Measurements from ENCODE around the gene EFCAB12. TPM values are rescaled to one million over a fixed set of nuclear protein-coding genes. Genes with fewer than 3 reads are reported as not detected.

The EFCAB12 gene
- total and polyA plus RNA-seq, 9 donors, result 0.53 to 8.4 (median 1.6) TPM

DNA sequence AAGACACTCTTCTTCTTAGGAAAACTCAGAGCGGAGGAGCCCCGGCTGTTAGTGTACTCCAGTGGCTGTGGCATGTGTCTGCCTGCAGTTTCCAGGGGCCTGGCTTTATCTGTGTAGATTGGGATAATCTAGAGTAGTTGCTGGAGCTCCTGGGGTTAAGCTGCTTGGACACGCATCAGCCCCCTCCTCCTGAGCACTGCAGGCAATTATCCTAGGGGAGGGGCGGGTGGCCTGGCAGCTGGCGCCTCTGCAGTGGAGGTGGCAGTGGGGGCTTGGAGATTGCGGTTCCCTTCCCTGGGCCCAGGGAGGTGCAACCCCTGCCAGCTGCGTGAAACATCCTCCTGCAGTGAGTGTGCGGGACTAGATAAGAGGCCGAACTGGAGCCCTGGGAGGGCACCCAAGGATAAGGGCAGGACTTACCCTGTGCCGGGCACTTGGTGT is 68.2 kb downstream of the EFCAB12 start:
- intact Hi-C loops (cut with DNase I), result no loop called here
- TF ChIP-seq, protein P1, sequence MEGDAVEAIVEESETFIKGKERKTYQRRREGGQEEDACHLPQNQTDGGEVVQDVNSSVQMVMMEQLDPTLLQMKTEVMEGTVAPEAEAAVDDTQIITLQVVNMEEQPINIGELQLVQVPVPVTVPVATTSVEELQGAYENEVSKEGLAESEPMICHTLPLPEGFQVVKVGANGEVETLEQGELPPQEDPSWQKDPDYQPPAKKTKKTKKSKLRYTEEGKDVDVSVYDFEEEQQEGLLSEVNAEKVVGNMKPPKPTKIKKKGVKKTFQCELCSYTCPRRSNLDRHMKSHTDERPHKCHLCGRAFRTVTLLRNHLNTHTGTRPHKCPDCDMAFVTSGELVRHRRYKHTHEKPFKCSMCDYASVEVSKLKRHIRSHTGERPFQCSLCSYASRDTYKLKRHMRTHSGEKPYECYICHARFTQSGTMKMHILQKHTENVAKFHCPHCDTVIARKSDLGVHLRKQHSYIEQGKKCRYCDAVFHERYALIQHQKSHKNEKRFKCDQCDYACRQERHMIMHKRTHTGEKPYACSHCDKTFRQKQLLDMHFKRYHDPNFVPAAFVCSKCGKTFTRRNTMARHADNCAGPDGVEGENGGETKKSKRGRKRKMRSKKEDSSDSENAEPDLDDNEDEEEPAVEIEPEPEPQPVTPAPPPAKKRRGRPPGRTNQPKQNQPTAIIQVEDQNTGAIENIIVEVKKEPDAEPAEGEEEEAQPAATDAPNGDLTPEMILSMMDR (IDR thresholded peaks at IDR 0.05), result no peak
- no peak for TF ChIP-seq EP300 (IDR thresholded peaks at IDR 0.05)
- TF ChIP-seq POLR2A (IDR thresholded peaks at IDR 0.05), result no peak
- H3K4me1 ChIP-seq (ENCODE audit: insufficient read depth), result no peaks in the 10 kb centered on the region
- H3K4me3 ChIP-seq, result no peak overlapping the region
- no peaks in the 10 kb centered on the region for H3K9me3 ChIP-seq
- no peak overlapping the region for H3K27ac ChIP-seq
- WGBS, 3 donors, result 42 to 52% methylated on average over 10 of the region's 10 CpGs; no CpG with 5 or more reads in 1 of the 3 donors
- H3K27me3 ChIP-seq, result no peaks in the 10 kb centered on the region
- H3K36me3 ChIP-seq, result no peaks in the 10 kb centered on the region
- no peak for DNase-seq

DNA sequence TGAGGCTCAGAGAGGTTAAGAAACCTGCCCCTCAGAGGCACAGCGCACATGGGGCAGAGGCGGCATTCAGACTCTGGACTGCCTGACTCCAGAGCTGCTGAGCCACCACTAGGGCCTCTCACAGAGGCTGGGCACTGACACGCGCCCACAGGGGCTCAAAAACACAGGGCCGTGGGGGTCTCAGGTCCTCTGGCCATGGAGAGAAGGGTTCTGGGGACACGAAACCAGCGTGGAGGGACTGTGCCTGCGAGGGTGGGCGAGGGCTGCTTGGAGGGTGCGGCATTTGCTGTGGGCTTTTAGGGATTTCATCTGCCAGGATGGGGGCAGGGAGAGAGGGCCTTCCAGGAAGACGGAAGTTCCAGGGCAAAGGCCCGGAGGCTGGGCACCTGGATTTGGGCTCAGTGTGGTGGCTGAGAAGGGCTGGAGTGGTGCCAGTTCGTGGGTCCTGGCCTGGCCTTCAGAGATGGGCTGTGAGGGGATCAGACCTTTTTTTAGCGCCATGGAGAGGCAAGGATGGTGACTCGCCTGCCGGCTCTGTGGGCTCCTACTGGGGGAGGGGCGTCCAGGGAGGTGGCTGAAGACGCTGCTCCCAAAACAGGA is 69.6 kb downstream of the EFCAB12 start:
- Histone ChIP-seq H3K27me3 (no peaks in the 10 kb centered on the region), H3K27ac (no peak overlapping the region), H3K4me3 (no peak overlapping the region), H3K36me3 (no peaks in the 10 kb centered on the region), H3K9me3 (no peaks in the 10 kb centered on the region), H3K4me1 (ENCODE audit: insufficient read depth) (no peaks in the 10 kb centered on the region)
- intact Hi-C loops (cut with DNase I), result no loop called here
- DNase-seq, result no peak
- no peak for TF ChIP-seq POLR2A (IDR thresholded peaks at IDR 0.05)
- no peak for TF ChIP-seq EP300 (IDR thresholded peaks at IDR 0.05)
- TF ChIP-seq, protein P1 (IDR thresholded peaks at IDR 0.05), result no peak
- 63 to 74% (median 68%) methylated on average over 14 to 18 of the region's 18 CpGs for WGBS, 3 donors

DNA sequence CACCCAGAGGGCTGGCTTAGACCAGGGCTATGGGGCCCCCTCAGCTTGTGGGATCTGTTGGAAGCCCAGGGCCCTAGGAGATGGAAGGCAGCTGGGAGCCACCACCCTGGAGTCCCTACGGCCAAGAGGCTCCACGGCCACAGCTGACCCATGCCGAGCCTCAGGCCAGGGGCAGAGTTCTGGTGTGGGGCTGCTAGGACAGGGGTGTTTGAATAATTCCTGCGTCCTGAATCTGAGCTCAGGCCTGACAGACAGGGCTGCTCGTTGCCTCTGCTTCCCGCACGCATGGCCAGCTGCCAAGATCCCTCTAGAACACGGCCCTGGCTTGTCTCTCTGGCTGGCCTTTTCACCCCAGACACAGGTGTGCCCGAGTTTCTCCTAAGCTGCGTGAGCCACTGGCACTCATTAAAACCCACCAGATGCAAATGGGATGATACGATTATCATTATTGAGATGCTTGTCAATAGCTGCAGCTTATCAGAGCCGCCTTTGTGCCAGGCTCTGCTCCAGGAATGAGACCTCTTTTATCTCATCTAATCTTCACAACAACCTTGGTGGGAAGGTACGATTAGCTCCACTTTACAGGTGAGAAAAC is 70.2 kb downstream of the EFCAB12 start:
- H3K4me3 ChIP-seq, result no peak overlapping the region
- 54 to 68% (median 59%) methylated on average over 9 to 13 of the region's 13 CpGs for WGBS, 3 donors
- H3K36me3 ChIP-seq, result no peaks in the 10 kb centered on the region
- H3K9me3 ChIP-seq, result no peaks in the 10 kb centered on the region
- no peaks in the 10 kb centered on the region for H3K27me3 ChIP-seq
- no peak overlapping the region for H3K27ac ChIP-seq
- no peak for DNase-seq
- H3K4me1 ChIP-seq (ENCODE audit: insufficient read depth), result no peaks in the 10 kb centered on the region
- TF ChIP-seq POLR2A (IDR thresholded peaks at IDR 0.05), result no peak
- TF ChIP-seq, protein P1 (IDR thresholded peaks at IDR 0.05), result no peak
- intact Hi-C loops (cut with DNase I), result no loop called here

DNA sequence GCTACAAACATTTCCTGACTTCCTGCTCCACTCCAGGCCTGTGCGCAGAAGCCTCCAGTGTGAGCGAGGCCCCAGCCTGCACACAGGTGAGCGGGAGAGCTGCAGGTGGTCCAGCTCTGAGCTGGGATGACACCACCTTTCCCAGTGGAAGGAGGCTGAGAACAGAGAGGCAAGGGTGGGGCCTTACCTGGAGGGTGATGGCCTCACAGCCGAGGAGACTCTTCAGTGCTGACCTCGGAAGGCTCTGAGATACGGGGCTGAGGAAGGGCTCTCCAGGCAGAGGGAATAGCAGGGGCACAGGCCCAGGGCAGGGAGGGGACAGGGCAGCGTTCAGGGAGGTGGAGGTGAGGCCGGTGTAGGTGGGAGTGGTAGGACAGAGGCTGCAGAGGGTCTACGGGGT is 70.8 kb downstream of the EFCAB12 start:
- TF ChIP-seq EP300 (IDR thresholded peaks at IDR 0.05) (no peak), POLR2A (IDR thresholded peaks at IDR 0.05) (no peak)
- TF ChIP-seq, protein P1 (IDR thresholded peaks at IDR 0.05), result no peak
- Histone ChIP-seq H3K4me1 (ENCODE audit: insufficient read depth) (no peaks in the 10 kb centered on the region), H3K4me3 (no peak overlapping the region), H3K27ac (no peak overlapping the region), H3K27me3 (no peaks in the 10 kb centered on the region), H3K36me3 (no peaks in the 10 kb centered on the region), H3K9me3 (no peaks in the 10 kb centered on the region)
- intact Hi-C loops (cut with DNase I), result no loop called here
- DNase-seq, result no peak
- 80 to 87% (median 84%) methylated on average over 7 to 9 of the region's 9 CpGs for WGBS, 3 donors
